Left renal pelvis (tissue), 4 donors: ENCODE results near the gene LAMB3. TPM values are rescaled to one million over a fixed set of nuclear protein-coding genes. Genes with fewer than 3 reads are reported as not detected.

Source experiments
- DNase-seq, 4 donors: peaks; one replicate each; pipeline ENCODE4 v3.0.0-alpha.2; 2013; ENCODE audit warnings: low read depth in 4 of 4, low spot score in 3 of 4
- polyA plus RNA-seq, 4 donors: library from polyadenylated mRNA; unstranded; fragments of 120-200 nt; gene quantifications; one replicate each; pipeline ENCODE4 v1.2.1, GENCODE V29; 2013; ENCODE audit not compliant: insufficient read length in 4 of 4

LAMB3 gene
- polyA plus RNA-seq, 4 donors = 0.35 to 2.1 (median 1.4) TPM

- no peak for DNase-seq
Observed at GRCh38 chr1:209635850-209636249, 16.4 kb downstream of the LAMB3 start.

- no peak for DNase-seq
Observed at GRCh38 chr1:209634005-209634737, 18.1 kb downstream of the LAMB3 start.

GRCh38 chr1:209633335-209633997, 18.8 kb downstream of the LAMB3 start:
- no peak for DNase-seq

DNA sequence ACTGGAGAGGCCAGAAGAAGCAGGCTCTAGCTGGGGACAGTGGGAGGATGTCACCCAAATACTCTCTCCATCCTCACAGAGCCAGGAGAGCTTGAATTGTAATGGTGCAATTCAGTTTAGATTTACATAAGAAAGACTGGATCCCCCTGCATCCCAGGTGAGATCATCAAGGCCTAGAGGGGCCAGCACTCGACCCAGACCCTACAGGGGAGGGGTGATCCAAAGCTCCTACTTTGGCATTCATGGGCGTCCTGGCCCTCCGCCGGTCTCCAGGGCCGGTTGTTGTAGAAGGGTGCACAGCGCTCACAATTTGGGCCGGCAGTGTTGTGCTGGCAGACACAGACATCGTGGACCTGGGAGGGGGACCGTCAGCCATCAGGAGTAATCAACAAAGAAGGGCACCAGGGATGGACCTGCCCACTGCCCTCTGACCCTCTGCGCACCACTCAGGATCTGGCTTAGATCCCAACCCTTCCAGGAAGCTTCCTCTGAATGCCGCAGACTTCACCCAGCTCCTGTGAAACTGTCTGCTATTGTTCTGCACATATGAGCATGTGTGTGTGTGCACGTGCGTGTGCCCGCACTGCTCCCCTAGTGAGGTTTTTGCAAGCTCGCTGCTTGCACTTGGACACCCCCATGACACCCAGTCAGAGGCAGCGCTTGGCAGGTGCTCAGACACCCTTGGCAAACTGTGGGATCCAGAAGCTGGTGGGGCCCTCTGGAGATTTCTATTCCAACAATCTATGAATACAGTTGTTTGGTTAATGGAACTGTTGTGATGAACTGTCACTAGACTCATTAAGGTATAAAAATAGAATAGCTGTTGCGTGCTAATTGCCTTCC, 21.6 kb downstream of the LAMB3 start:
- no peak for DNase-seq

- no peak for DNase-seq
Observed at GRCh38 chr1:209629621-209630382, 22.4 kb downstream of the LAMB3 start.

DNA sequence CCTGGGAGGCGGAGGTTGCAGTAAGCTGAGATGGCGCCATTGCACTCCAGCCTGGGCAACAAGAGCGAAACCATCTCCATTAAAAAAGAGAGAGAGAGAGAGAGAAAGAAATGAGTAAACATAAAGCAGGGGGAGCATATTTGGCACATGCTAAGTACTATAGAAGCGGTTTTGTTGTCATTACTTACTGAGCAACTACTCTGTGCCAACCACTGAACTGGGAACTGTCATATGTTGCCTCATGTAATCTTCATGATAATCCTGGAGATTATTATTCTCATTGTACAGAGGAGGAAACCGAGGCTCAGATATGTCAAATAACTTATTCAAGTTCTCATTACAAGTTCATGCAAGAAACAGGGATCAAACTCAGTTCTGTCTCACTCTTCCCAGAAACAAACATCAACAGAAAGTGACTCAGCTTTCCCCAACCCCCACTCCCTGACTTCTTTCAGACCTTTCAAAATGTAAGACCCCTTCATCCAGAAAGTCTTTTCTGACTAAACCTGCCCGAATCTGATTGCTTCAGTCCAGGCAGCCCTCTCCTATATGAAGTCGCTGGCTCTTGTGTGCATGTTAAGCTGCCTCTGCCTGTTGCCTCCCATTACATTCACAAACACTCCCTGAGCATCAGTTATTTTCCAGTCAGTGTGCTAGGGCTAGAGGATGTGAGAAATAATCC, 23.5 kb downstream of the LAMB3 start:
- no peak for DNase-seq

DNA sequence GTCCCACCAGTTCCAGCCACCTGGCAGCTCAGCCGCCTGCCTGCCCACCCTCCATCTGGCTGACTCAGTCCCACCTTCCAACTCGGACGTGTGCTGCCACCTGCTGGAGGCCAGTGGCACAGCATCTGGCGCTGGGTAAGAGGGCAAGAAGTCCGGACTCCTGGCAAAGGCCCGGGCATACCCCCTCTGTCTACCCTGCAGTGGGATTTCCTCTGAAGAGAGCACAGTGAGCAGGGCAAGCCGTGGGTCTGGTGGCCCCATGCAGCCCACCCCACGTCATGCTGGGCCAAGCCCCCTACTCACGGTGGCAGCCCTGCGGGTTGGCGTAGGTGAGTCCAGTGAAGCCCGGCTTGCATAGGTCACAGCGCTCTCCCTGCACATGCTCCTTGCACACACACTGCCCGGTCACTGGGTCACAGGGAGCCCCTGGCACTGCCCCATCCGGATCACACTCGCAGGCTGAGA, 24.5 kb downstream of the LAMB3 start:
- peak in 2 of 4 donors; percentile 71 to 73 for DNase-seq

DNA sequence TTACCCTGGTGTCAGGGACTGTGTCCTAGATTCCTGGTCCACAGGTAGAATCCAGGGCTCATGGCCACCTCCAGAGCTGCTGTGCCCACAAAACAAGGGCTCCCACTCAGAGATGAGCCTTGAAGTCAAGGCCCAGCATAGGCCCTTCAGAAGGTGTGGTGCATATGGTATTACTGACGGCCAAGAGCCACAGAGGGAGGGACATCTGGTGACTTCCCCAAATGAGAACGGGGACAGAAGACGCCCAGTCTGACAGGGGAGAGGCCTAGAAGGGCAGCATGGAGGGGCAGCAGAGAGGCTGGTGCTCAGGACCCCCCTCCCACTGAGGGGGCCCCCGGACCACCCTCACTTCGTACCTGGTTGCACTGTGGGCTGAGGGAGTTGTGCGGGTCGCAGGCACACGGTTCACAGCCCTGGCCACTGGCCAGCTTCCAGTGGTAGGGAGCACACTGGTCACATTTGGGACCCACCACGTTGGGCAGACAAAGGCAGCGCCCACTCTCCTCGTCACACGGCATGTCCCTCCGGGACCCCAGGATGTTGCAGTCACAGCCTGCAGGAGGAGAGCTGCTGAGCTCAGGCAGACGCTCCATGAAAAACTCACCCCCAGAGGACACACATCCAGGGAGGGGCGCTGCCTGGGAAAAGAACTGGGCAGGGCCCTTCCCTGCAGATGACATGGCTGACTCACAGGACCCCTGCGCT, 25.0 kb downstream of the LAMB3 start:
- no peak for DNase-seq

DNA sequence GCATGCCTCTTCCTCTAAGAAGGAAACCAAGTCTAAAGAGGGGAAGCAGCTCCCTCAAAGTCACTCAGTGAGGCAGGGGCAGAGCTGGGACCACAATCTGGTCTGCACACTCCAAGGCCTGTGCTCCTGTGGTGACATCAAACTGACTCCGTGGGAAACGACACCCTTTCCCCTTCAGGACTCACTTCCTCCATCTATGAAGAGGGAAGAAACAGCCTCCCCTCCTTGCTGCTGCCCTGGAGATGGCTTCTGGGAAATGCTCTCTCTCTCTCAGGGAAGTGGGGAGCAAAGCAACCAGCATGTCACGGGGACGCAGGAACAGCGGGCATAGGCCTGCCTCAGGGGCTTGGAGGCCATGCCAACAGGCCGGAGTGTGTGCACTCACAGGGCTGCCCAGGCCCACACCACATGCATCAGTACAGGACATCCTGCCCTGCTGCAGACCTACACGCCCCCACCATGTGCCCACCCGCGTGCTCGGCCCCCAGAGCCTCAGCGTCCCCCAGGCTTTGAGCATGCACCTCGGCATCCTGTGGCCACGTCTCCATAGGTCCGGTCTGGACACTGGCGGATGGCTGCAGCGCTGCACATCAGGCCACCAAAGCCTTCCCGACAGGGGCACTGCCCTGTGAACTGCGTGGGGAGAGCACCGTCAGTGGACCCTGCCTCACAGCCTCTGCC, 25.7 kb downstream of the LAMB3 start:
- no peak for DNase-seq

- DNase-seq = no peak
Observed at GRCh38 chr1:209625791-209626285, 26.4 kb downstream of the LAMB3 start.

- DNase-seq = no peak
Observed at GRCh38 chr1:209624558-209625549, 27.4 kb downstream of the LAMB3 start.

GRCh38 chr1:209622841-209623829, 29.1 kb downstream of the LAMB3 start:
- DNase-seq = no peak

- DNase-seq = no peak
Observed at GRCh38 chr1:209621741-209622655, 30.2 kb downstream of the LAMB3 start.

DNA sequence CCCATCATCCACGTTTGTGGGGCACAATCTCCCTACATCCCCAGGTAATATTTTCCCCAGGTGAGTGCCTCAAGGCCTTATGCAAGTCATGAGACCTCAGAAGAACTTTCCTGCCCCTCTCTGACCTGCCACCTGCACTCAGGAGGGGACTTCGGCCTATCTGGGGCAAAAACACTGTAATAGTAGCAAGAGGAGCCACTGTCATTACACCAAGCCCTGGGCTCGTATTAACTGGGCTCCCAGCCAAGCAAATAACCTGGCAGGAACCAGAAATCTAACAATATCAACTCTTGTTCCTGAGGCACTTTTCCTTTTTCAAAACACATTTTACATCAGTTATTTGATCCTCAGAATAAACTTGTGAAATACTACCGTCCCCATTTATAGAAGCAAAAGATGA, 30.9 kb downstream of the LAMB3 start:
- no peak for DNase-seq

- no peak for DNase-seq
Observed at GRCh38 chr1:209620487-209620884, 31.7 kb downstream of the LAMB3 start.
